Lung microvascular endothelial cell (primary cell): ENCODE data around the gene CBR3. TPM values are rescaled to one million over a fixed set of nuclear protein-coding genes. Genes with fewer than 3 reads are reported as not detected.
"Not testable (repeated sequence)": the region's sequence is repeated elsewhere in the genome, so short reads cannot be mapped to it uniquely, and the experiment has no call there.

Source experiments
- DNase-seq, 2 donors: peaks; one replicate each; pipeline versions ENCODE4 v3.0.0 to v3.0.0-alpha.2; 2010; ENCODE audit warnings: low read depth in 2 of 2
- total RNA-seq: library from RNA; depleted of rRNA; stranded (reverse); fragments of >200 nt; gene quantifications from 2 replicates; pipeline ENCODE4 v1.2.1, GENCODE V29; 2014

The CBR3 gene
- 0.60 and 2.4 TPM in 2 replicates for total RNA-seq

- DNase-seq: peak; percentile 48 to 74
Observed at GRCh38 chr21:36134803-36135390, at the start of gene CBR3. CBR3 (plus strand) TSS chr21:36135079; CDS start chr21:36135193, 114 bp downstream.

- no peak for DNase-seq
Observed at GRCh38 chr21:36087362-36088138, 47.3 kb upstream of the CBR3 start.

GRCh38 chr21:36089946-36090345, 44.9 kb upstream of the CBR3 start:
- DNase-seq: no peak

- no peak for DNase-seq
Observed at GRCh38 chr21:36092681-36093080, 42.2 kb upstream of the CBR3 start.

GRCh38 chr21:36093512-36093911, 41.4 kb upstream of the CBR3 start:
- no peak for DNase-seq

GRCh38 chr21:36096398-36097290, 38.2 kb upstream of the CBR3 start:
- DNase-seq: no peak

- peak; percentile 36 to 63 for DNase-seq
Observed at GRCh38 chr21:36097427-36098181, 37.3 kb upstream of the CBR3 start.

GRCh38 chr21:36098182-36098532, 36.7 kb upstream of the CBR3 start:
- no peak for DNase-seq

GRCh38 chr21:36099000-36099399, 35.9 kb upstream of the CBR3 start:
- no peak for DNase-seq

- DNase-seq: not testable (repeated sequence)
Observed at GRCh38 chr21:36099695-36100211, 35.1 kb upstream of the CBR3 start.

- no peak for DNase-seq
Observed at GRCh38 chr21:36100971-36101641, 33.8 kb upstream of the CBR3 start.

GRCh38 chr21:36103434-36103833, 31.4 kb upstream of the CBR3 start:
- no peak for DNase-seq

- peak; percentile 45 for DNase-seq
Observed at GRCh38 chr21:36104317-36105300, 30.3 kb upstream of the CBR3 start.

GRCh38 chr21:36105327-36105842, 29.5 kb upstream of the CBR3 start:
- no peak for DNase-seq

GRCh38 chr21:36109868-36110267, 25.0 kb upstream of the CBR3 start:
- DNase-seq: no peak

GRCh38 chr21:36111238-36111637, 23.6 kb upstream of the CBR3 start:
- DNase-seq: no peak

- DNase-seq: no peak
Observed at GRCh38 chr21:36113647-36114428, 21.0 kb upstream of the CBR3 start.

GRCh38 chr21:36115138-36115730, 19.6 kb upstream of the CBR3 start:
- DNase-seq: no peak
